ENCODE measurements around the gene FANCM. TPM values are rescaled to one million over a fixed set of nuclear protein-coding genes. Genes with fewer than 3 reads are reported as not detected.

Gene FANCM
- total RNA-seq, 1 experiment from 2014 or later: 11.4 TPM

- BruUV-seq (replicated peaks): no TSS peak
- Mint-ChIP-seq H3K27me3 (ENCODE audit: unreplicated experiment) (no peaks in the 10 kb centered on the region), H3K9me3 (ENCODE audit: low read depth, unreplicated experiment) (no peaks in the 10 kb centered on the region), H3K36me3 (ENCODE audit: insufficient read depth, unreplicated experiment) (no peaks in the 10 kb centered on the region), H3K4me3 (ENCODE audit: low read depth, unreplicated experiment) (no peak overlapping the region), H3K27ac (ENCODE audit: unreplicated experiment) (no peak overlapping the region), H3K4me1 (ENCODE audit: low read depth, unreplicated experiment) (no peaks in the 10 kb centered on the region)
- CTCF ChIA-PET: no interaction called here
- DNase-seq: no peak
- no peak for TF ChIP-seq CTCF (IDR thresholded peaks at IDR 0.05; ENCODE audit: unreplicated experiment)
- intact Hi-C loops (cut with micrococcal nuclease; ENCODE audit: unreplicated experiment): no loop called here
These were observed 8.9 kb downstream of the FANCM start for GRCh38 chr14:45144658-45145057.

- H3K36me3 Mint-ChIP-seq (ENCODE audit: insufficient read depth, unreplicated experiment): no peaks in the 10 kb centered on the region
- no peak overlapping the region for H3K27ac Mint-ChIP-seq (ENCODE audit: unreplicated experiment)
- TF ChIP-seq CTCF (IDR thresholded peaks at IDR 0.05; ENCODE audit: unreplicated experiment): no peak
- no peak overlapping the region for H3K4me3 Mint-ChIP-seq (ENCODE audit: low read depth, unreplicated experiment)
- DNase-seq: no peak
- CTCF ChIA-PET: no interaction called here
- BruUV-seq (replicated peaks): no TSS peak
- intact Hi-C loops (cut with micrococcal nuclease; ENCODE audit: unreplicated experiment): no loop called here
- no peaks in the 10 kb centered on the region for H3K27me3 Mint-ChIP-seq (ENCODE audit: unreplicated experiment)
- H3K4me1 Mint-ChIP-seq (ENCODE audit: low read depth, unreplicated experiment): no peaks in the 10 kb centered on the region
- H3K9me3 Mint-ChIP-seq (ENCODE audit: low read depth, unreplicated experiment): no peaks in the 10 kb centered on the region
These were observed 9.5 kb downstream of the FANCM start for GRCh38 chr14:45145214-45145613.

- intact Hi-C loops (cut with micrococcal nuclease; ENCODE audit: unreplicated experiment): no loop called here
- no peaks in the 10 kb centered on the region for H3K9me3 Mint-ChIP-seq (ENCODE audit: low read depth, unreplicated experiment)
- DNase-seq: no peak
- no TSS peak for BruUV-seq (replicated peaks)
- H3K36me3 Mint-ChIP-seq (ENCODE audit: insufficient read depth, unreplicated experiment): no peaks in the 10 kb centered on the region
- no peak overlapping the region for H3K27ac Mint-ChIP-seq (ENCODE audit: unreplicated experiment)
- CTCF ChIA-PET: no interaction called here
- H3K4me1 Mint-ChIP-seq (ENCODE audit: low read depth, unreplicated experiment): no peaks in the 10 kb centered on the region
- no peaks in the 10 kb centered on the region for H3K27me3 Mint-ChIP-seq (ENCODE audit: unreplicated experiment)
- TF ChIP-seq CTCF (IDR thresholded peaks at IDR 0.05; ENCODE audit: unreplicated experiment): no peak
- H3K4me3 Mint-ChIP-seq (ENCODE audit: low read depth, unreplicated experiment): no peak overlapping the region
These were observed 13.9 kb downstream of the FANCM start for GRCh38 chr14:45149602-45150001.

- no peak overlapping the region for H3K27ac Mint-ChIP-seq (ENCODE audit: unreplicated experiment)
- CTCF ChIA-PET: no interaction called here
- no peak overlapping the region for H3K4me3 Mint-ChIP-seq (ENCODE audit: low read depth, unreplicated experiment)
- no TSS peak for BruUV-seq (replicated peaks)
- intact Hi-C loops (cut with micrococcal nuclease; ENCODE audit: unreplicated experiment): no loop called here
- no peaks in the 10 kb centered on the region for H3K36me3 Mint-ChIP-seq (ENCODE audit: insufficient read depth, unreplicated experiment)
- TF ChIP-seq CTCF (IDR thresholded peaks at IDR 0.05; ENCODE audit: unreplicated experiment): no peak
- H3K4me1 Mint-ChIP-seq (ENCODE audit: low read depth, unreplicated experiment): no peaks in the 10 kb centered on the region
- H3K27me3 Mint-ChIP-seq (ENCODE audit: unreplicated experiment): no peaks in the 10 kb centered on the region
- no peaks in the 10 kb centered on the region for H3K9me3 Mint-ChIP-seq (ENCODE audit: low read depth, unreplicated experiment)
- DNase-seq: no peak
These were observed 14.7 kb downstream of the FANCM start for GRCh38 chr14:45150386-45150890.

Measured in Calu3 (cell line).